ENCODE data around the gene NMNAT3.

DNA sequence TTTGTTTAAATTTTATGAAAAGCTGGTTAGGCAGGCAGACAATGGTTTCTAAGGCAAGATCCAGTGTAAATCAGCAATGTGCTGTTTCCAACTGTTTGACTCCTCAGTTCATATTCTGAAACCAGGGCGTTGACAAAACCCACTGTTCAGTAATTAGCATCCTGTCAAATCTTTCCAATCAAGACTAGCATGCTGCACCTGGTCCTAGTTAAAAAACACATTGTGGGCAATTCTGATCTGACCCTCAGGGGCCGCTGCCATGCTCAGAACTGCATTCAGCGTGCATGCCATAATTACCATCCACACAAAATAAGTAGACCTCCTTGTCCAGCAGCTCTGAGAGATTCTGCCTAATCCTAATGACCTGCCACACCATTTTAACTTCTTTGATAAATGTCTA, 117.4 kb downstream of the NMNAT3 start:
- TF ChIP-seq, protein P1, sequence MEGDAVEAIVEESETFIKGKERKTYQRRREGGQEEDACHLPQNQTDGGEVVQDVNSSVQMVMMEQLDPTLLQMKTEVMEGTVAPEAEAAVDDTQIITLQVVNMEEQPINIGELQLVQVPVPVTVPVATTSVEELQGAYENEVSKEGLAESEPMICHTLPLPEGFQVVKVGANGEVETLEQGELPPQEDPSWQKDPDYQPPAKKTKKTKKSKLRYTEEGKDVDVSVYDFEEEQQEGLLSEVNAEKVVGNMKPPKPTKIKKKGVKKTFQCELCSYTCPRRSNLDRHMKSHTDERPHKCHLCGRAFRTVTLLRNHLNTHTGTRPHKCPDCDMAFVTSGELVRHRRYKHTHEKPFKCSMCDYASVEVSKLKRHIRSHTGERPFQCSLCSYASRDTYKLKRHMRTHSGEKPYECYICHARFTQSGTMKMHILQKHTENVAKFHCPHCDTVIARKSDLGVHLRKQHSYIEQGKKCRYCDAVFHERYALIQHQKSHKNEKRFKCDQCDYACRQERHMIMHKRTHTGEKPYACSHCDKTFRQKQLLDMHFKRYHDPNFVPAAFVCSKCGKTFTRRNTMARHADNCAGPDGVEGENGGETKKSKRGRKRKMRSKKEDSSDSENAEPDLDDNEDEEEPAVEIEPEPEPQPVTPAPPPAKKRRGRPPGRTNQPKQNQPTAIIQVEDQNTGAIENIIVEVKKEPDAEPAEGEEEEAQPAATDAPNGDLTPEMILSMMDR (IDR thresholded peaks at IDR 0.05 in 4 of 5, conservative IDR thresholded peaks at IDR 0.05 in 1 of 5) = no peak
- TF ChIP-seq POLR2A (IDR thresholded peaks at IDR 0.05) = no peak
